ENCODE measurements around the gene MMP17. TPM values are rescaled to one million over a fixed set of nuclear protein-coding genes. Genes with fewer than 3 reads are reported as not detected.

The MMP17 gene
- total and polyA plus RNA-seq, 10 of the 15 experiments (the other 5 are each of a cell fraction or from before 2014, with no cell fraction given) = 0.11 to 0.28 (median 0.23) TPM; not detected in 7

GRCh38 chr12:131844140-131844539, 15.9 kb downstream of the MMP17 start:
- H3K27me3 ChIP-seq (replicated peaks in 1 of 2; ENCODE audit: control insufficient read depth in 2 of 2, insufficient read depth in 2 of 2, low read length in 1 of 2) = no peaks in the 10 kb centered on the region
- in situ Hi-C loops (cut with MboI) (no loop called here), intact Hi-C loops (cut with micrococcal nuclease; ENCODE audit: unreplicated experiment) (no loop called here)
- ATAC-seq (no peak), DNase-seq (ENCODE audit: low read depth, low spot score) (no peak), FAIRE-seq (no peak)
- H3K36me3 ChIP-seq (ENCODE audit: control insufficient read depth in 2 of 2, insufficient read depth in 2 of 2, low read length in 1 of 2) = no peaks in the 10 kb centered on the region
- ChIA-PET SMC1A (ENCODE audit: uncharacterized antibody, unreplicated experiment) (interaction anchor here (0.6 kb wide), 1 partner anchor 632 kb away, joined by 3 read pairs; no protein-coding TSS in a partner anchor), POLR2A (no interaction called here), CTCF (no interaction called here), RAD21 (ENCODE audit: unreplicated experiment) (no interaction called here)
- no TSS peak for BruUV-seq (replicated peaks)
- H3K4me1 ChIP-seq (ENCODE audit: control insufficient read depth, insufficient read depth, low read length) = no peaks in the 10 kb centered on the region
- no peaks in the 10 kb centered on the region for H3K9me3 ChIP-seq (replicated peaks; ENCODE audit: control insufficient read depth, insufficient read depth, low read length)
- no peak overlapping the region for H3K4me2 ChIP-seq (ENCODE audit: control insufficient read depth, insufficient read depth)
- no peaks in the 10 kb centered on the region for H3K79me2 ChIP-seq (ENCODE audit: control insufficient read depth, insufficient read depth, low read length)
- 56% methylated on average over 11 of the region's 11 CpGs for WGBS (ENCODE audit: insufficient coverage, insufficient replicate concordance, low lambda C conversion rate, missing lambda C conversion rate)
- H2AFZ ChIP-seq (ENCODE audit: control insufficient read depth, low read depth, low read length) = no peak overlapping the region
- no peaks in the 10 kb centered on the region for H4K20me1 ChIP-seq (ENCODE audit: control insufficient read depth, insufficient read depth)
- no peak for TF ChIP-seq E2F4 (IDR thresholded peaks at IDR 0.05; ENCODE audit: low read depth, low read length)
- no peak for TF ChIP-seq BCLAF1 (IDR thresholded peaks at IDR 0.05)
- TF ChIP-seq PBX3 (IDR thresholded peaks at IDR 0.05; ENCODE audit: insufficient replicate concordance, low read depth, low read length) = no peak
- no peak for TF ChIP-seq HDAC6 (IDR thresholded peaks at IDR 0.05; ENCODE audit: unreplicated experiment)
- TF ChIP-seq SMC3 (IDR thresholded peaks at IDR 0.05; ENCODE audit: borderline replicate concordance, low read length) = no peak
- TF ChIP-seq MYC (IDR thresholded peaks at IDR 0.05; ENCODE audit: insufficient read depth, insufficient read length, insufficient replicate concordance, low read length, severe bottlenecking) = no peak
- TF ChIP-seq NR2C2 (IDR thresholded peaks at IDR 0.05; ENCODE audit: borderline replicate concordance, control insufficient read depth, insufficient read length, low read depth) = no peak
- TF ChIP-seq MLLT1 (IDR thresholded peaks at IDR 0.05) = no peak
- H3K4me3 ChIP-seq = no peak overlapping the region
- no peak overlapping the region for H3K27ac ChIP-seq (ENCODE audit: control insufficient read depth, insufficient read depth)
- H3K9ac ChIP-seq (ENCODE audit: control insufficient read depth, insufficient read depth, low read length) = no peak overlapping the region

Measured in GM12878 (cell line).